ENCODE measurements around the gene TPM2. TPM values are rescaled to one million over a fixed set of nuclear protein-coding genes. Genes with fewer than 3 reads are reported as not detected.

The TPM2 gene
- total and polyA plus RNA-seq, 8 donors: 11.3 to 227 (median 23.4) TPM

DNA sequence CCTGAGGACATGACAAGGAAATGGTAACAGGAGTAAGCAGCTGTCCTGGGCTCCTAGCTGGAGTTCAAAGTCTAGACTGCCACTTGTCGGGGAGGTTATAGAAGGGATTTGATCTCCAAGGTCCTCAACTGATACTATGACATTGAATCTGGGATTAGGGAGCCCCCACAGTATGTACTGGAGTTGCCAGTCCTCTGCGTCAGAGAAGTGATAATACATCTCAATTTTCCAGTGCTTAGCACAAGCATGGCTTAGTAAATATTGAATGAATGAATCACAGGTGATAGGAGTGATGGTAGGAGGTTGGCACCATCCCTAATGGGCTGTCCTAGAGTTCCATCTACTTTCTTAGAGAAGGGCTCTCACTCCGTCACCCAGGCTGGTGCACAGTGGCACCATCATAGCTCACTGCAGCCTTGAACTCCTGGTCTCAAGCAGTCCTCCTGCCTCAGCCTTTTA, 6.2 kb upstream of the TPM2 start:
- peak overlapping the region; percentile 38 to 67 (median 44) for H3K27ac ChIP-seq
- intact Hi-C loops (cut with DNase I): no loop called here
- FAIRE-seq: no peak
- peak in 4 of 6 donors; percentile 48 to 87 (median 64) for DNase-seq
- 33 to 38% methylated on average over 3 of the region's 3 CpGs for WGBS, 2 donors
- ATAC-seq: peak; percentile 67 to 87 (median 79)
- H3K36me3 ChIP-seq: peaks cover 2 to 36% (median 25%) of the 10 kb centered on the region in 3 donors
- H3K4me1 ChIP-seq: peaks cover 0 to 18% (median 12%) of the 10 kb centered on the region in 3 donors
- TF ChIP-seq, protein P1, sequence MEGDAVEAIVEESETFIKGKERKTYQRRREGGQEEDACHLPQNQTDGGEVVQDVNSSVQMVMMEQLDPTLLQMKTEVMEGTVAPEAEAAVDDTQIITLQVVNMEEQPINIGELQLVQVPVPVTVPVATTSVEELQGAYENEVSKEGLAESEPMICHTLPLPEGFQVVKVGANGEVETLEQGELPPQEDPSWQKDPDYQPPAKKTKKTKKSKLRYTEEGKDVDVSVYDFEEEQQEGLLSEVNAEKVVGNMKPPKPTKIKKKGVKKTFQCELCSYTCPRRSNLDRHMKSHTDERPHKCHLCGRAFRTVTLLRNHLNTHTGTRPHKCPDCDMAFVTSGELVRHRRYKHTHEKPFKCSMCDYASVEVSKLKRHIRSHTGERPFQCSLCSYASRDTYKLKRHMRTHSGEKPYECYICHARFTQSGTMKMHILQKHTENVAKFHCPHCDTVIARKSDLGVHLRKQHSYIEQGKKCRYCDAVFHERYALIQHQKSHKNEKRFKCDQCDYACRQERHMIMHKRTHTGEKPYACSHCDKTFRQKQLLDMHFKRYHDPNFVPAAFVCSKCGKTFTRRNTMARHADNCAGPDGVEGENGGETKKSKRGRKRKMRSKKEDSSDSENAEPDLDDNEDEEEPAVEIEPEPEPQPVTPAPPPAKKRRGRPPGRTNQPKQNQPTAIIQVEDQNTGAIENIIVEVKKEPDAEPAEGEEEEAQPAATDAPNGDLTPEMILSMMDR (IDR thresholded peaks at IDR 0.05): no peak
- no peaks in the 10 kb centered on the region for H3K9me3 ChIP-seq
- H3K4me3 ChIP-seq: no peak overlapping the region
- no peaks in the 10 kb centered on the region for H3K27me3 ChIP-seq

DNA sequence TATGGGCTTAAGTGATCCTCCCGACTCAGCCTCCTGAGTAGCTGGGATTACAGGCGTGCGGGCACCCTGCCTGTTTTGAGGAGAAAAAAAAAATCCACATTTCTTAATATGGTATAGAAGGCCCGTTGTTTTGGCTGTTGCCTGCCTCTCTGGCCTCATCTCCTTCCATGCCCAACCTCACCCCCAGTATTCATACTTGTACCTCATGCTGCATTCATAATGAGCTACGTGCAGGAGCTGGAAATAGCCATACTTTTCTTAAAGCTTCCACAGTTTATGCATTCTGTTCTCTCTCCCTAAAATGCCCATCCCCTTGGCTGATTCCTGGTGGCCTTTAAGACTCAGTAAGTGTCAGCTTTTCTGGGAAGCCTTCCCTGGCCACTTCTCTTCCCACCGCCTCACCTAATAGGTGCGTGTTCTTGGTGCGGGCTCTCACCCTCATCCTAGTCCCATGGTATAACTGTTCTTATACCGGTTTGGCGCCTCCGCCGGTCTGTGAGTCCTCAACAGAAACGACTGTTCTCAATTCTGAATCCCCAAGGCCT, 2.1 kb upstream of the TPM2 start:
- Histone ChIP-seq H3K27ac (no peak overlapping the region), H3K4me3 (no peak overlapping the region), H3K27me3 (no peaks in the 10 kb centered on the region), H3K36me3 (no peaks in the 10 kb centered on the region), H3K9me3 (no peaks in the 10 kb centered on the region), H3K4me1 (peaks cover 0 to 15% (median 12%) of the 10 kb centered on the region in 3 donors)
- TF ChIP-seq, protein P1 (IDR thresholded peaks at IDR 0.05): no peak
- ATAC-seq (no peak), DNase-seq (no peak), FAIRE-seq (no peak)
- intact Hi-C loops (cut with DNase I): no loop called here
- WGBS, 2 donors: 85 to 87% methylated on average over 13 of the region's 13 CpGs

DNA sequence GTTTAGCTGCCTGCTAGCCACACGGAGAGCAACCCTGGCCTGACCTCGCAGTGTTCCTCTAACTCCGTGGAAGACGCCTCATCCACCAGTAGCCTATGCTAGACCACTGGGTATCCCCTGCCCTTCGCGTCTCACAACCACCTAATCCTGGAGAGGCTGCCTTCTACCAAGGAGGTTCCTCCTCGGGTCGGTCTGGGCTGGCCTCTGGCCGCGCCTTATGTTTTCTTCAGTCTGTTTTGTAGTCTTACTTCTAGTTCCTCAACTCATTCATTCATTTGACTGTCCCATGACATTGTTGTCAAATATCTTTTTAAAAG, 1.6 kb upstream of the TPM2 start:
- no peak for DNase-seq

DNA sequence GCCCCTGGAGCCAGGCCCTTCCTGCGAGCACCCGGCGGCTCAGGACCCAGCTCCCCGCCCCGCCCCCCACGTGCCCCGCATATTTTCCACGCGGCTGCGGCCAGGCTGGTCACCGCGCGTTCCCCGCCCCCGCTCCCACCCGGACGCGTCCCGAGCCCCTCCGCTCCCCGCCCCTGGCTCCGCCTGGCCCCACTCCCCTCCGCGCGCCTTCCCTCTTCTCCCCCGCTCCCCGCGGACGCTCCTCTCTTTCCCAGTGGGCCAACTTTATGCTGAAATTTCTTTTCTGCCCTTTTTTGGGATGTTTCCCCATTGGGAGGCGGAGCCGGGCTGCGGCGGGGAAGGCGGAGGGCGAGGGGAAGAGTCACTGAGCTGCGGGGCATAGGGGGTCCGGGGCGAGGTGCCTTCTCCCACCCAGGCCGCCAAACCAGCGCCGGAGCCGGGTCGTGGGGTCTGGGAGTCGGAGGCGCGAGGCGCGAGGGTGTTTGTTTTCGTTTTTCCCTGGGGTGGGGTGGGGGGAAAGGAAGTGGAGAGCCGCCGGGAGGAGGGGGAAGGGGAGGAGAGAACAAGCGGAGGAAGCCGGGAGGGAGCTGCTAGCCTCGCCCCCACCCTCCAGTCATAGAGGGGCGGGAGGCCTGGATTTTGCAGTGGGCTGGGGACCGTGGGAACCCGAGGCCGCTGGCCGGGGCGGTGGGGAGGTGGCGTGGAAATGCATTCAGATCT, 1.0 kb upstream of the TPM2 start:
- Histone ChIP-seq H3K36me3 (no peaks in the 10 kb centered on the region), H3K27ac (peak overlapping the region; percentile 51 to 73 (median 60)), H3K4me3 (peak overlapping the region; percentile 30 to 66 (median 58)), H3K9me3 (no peaks in the 10 kb centered on the region), H3K27me3 (no peaks in the 10 kb centered on the region), H3K4me1 (peaks cover 0 to 8% (median 4%) of the 10 kb centered on the region in 3 donors)
- FAIRE-seq: no peak
- ATAC-seq: peak; percentile 52 to 79 (median 76)
- TF ChIP-seq, protein P1 (IDR thresholded peaks at IDR 0.05): no peak
- intact Hi-C loops (cut with DNase I): no loop called here
- 0 to 1% methylated on average over 48 to 61 of the region's 61 CpGs for WGBS, 2 donors
- peak; percentile 56 to 79 (median 72) for DNase-seq

More for the DNA sequence above, 1.6 kb upstream of the TPM2 start:
- peaks cover 0 to 13% (median 7%) of the 10 kb centered on the region in 3 donors for H3K4me1 ChIP-seq
- FAIRE-seq (no peak), ATAC-seq (peak in 1 of 4 donors; percentile 44)
- no peaks in the 10 kb centered on the region for H3K27me3 ChIP-seq
- no peaks in the 10 kb centered on the region for H3K36me3 ChIP-seq
- peak overlapping the region; percentile 51 to 73 (median 60) for H3K27ac ChIP-seq
- 30 to 31% methylated on average over 10 of the region's 10 CpGs for WGBS, 2 donors
- intact Hi-C loops (cut with DNase I): no loop called here
- peak overlapping the region; percentile 30 to 66 (median 58) for H3K4me3 ChIP-seq
- TF ChIP-seq, protein P1 (IDR thresholded peaks at IDR 0.05): no peak
- no peaks in the 10 kb centered on the region for H3K9me3 ChIP-seq

DNA sequence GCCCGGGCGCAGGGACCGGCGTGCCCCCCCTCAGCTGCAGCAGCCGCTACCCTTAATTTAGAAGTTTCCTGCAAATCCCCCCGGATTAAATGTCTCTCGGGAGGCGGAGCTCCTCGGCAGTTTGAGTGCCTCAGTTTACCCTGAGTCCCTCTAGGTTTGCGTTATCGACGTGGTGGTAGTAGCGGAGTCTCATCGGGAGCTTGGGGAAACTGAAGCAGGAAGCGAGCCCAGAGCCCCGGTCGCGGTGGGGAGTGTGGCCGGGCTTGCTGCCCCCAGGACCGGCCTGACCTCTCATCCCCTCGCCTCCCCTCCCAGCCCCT, 529 bp upstream of the TPM2 start:
- peaks cover 0 to 4% (median 4%) of the 10 kb centered on the region in 3 donors for H3K4me1 ChIP-seq
- intact Hi-C loops (cut with DNase I): no loop called here
- no peaks in the 10 kb centered on the region for H3K9me3 ChIP-seq
- TF ChIP-seq, protein P1 (IDR thresholded peaks at IDR 0.05): no peak
- 5 to 9% methylated on average over 21 of the region's 21 CpGs for WGBS, 2 donors
- ATAC-seq (no peak), DNase-seq (no peak), FAIRE-seq (no peak)
- peak overlapping the region; percentile 51 to 73 (median 60) for H3K27ac ChIP-seq
- no peaks in the 10 kb centered on the region for H3K36me3 ChIP-seq
- peak overlapping the region; percentile 30 to 66 (median 58) for H3K4me3 ChIP-seq
- no peaks in the 10 kb centered on the region for H3K27me3 ChIP-seq
